HG02798 (cell line): ENCODE measurements around the gene NRIP3.
"Not testable (repeated sequence)": the region's sequence is repeated elsewhere in the genome, so short reads cannot be mapped to it uniquely, and the experiment has no call there.

ENCODE experiments used
- ATAC-seq: cut with Tn5 transposase; IDR thresholded peaks from one replicate; pipeline ENCODE4 v1.9.1; 2021; ENCODE audit warnings: mild to moderate bottlenecking; ENCODE audit not compliant: unreplicated experiment, poor library complexity

Gene NRIP3

GRCh38 chr11:9016916-9017642 is 13.3 kb upstream of the NRIP3 start:
- no peak for ATAC-seq

DNA sequence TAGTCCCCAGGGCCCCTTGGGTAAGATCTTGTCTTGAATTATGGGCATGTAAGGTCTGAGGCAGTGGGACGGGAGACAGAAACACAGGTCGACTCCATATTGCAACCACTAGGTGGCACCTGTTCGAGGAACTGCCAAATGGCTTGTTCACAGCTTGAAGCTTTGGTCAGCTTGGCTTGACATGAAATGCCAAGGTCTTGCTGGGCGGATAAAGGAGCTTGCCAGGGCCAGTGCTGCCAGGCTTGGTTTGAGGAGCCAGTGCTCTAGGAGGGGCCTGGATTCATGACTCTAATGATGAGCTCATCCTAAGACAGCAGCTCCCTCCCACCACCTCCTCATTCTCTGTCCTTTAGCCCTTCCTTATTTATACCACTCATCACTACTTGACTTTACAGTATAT is 11.9 kb upstream of the NRIP3 start:
- ATAC-seq, result peak; percentile 76

DNA sequence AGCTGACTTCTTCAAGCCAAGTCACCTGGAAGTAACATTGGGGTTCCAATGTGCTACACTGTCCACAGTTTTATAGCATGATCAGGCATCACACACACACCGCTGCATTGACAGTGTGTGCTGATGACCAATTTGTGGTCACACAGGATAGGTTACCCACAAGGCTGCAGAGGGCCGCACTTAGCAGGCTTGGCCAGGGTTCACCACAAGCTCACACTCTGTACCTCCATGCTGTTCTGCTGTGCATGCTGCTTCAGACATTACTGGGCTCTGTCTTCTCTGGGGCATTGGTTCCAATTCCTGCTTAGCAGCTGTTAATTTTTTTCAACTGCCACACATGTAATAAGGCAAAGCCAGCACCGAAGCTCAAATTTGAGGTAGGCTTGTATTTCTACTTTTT is 11.0 kb upstream of the NRIP3 start:
- no peak for ATAC-seq

GRCh38 chr11:9013373-9013772 is 9.6 kb upstream of the NRIP3 start:
- ATAC-seq, result no peak

- ATAC-seq, result not testable (repeated sequence)
Observed at GRCh38 chr11:9009538-9009937, 5.7 kb upstream of the NRIP3 start.

- ATAC-seq, result no peak
Observed at GRCh38 chr11:9008661-9009060, 4.9 kb upstream of the NRIP3 start.

DNA sequence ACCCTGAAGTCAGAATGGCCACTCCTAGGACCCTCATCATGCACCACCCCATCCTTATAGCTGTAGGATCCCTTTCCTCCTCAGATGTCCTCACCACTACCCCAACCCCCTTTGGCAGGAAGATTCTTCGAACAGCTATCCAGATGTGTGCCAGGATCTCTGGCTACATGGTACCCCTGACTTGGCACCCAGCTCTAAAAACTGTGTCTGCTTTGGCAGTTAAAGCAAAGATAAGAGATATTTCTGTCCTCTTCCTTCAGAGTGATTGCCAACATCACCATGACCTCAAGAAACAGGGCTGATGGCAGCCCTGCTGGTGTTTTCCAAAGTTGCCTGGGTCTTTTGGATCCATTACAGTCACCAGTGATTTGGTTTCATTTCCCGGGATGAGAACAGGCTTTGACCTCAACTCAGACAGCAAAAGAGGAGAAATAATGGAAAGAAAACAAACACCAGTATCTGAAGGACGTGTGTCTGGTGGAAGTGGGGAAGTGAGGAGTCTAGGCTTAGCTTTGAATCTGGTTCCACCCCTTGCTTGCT is 4.3 kb upstream of the NRIP3 start:
- no peak for ATAC-seq

DNA sequence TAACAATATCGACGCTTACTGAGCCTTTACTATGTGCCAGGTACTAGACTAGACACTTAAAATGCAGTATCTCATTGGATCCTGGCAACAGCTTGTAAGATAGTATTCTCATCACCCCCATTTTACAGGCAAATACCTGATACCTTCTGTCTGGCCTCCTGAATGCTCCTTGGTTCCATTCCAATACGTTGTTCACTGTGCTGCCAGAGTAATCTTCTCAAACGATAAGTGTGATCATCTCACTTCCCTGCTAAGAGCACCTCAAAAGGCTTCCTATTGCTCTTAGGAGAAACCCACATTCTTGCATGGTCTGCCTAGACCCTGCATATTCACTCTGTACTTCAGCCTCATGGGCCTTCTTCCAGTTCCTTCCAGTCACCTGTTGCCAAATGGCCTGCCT is 1.3 kb upstream of the NRIP3 start:
- no peak for ATAC-seq

DNA sequence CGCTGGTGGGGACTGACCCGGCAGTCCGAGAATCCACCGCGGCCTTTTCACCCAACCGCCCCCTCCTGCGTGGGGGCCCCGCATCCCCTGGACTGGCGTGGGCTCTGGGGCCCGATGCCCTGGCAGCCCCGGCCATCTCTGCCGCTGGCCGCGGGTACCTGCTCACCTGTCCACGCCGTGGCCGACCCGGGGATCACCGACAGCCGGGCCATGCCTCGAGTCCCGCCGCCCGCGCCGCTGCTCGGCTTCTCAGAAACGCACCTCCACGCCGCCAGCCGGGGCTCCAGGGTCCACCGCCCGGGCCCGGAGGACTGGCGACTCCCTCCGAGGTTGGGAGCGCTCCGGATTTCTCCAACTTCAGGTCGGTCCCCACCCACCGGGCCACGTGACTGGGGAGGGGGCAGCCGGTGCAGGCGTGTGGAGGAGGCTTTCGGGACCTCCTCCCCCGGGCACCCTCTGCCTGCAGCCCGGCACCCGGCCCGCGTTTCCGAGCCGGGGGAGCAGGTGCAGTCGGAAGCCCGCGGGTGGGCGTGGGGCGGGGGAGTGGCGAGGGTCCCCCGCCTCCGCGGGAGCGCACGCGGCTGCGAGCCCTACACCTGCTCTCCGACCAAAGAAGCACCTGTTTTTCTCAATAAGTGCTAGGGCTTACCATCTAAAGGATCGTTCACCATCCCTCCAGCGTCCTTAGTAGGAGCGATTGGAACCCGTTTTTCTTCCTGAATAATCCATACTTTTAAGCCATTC is 554 bp upstream of the NRIP3 start:
- no peak for ATAC-seq

DNA sequence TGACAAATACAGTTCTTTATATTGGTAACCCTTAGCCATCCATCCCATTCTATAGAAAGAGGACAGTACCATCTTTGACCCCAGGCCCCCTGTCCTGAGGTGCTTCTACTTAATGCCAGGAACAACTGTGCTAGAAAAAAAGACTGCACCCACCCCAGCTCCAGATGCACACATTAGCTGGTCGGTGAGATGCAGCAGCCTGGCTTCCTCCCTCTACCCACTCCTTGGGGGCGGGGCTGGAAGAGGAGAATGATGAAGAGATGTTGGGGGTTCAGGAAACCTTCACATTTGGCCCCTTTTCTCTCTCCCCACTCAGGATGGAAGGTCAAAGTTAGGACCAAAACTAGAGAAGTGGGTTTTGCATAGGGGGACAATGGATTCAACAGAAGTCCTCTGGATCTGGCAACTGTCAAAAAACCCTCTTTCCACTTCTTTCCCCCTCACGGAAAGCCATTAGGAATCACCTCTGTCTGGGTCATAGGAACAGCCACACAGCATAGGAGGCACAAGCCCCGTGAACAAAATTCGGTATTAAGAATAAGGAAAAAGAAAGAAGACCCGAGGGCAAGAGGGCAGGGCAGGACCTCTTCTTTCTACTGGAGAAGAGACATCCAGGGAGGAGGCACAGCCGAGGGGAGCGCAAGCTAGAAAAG is 755 bp downstream of the NRIP3 start:
- no peak for ATAC-seq

- ATAC-seq, result no peak
Observed at GRCh38 chr11:9001736-9002135, 2.1 kb downstream of the NRIP3 start.

- no peak for ATAC-seq
Observed at GRCh38 chr11:8998017-8998416, 5.8 kb downstream of the NRIP3 start.

DNA sequence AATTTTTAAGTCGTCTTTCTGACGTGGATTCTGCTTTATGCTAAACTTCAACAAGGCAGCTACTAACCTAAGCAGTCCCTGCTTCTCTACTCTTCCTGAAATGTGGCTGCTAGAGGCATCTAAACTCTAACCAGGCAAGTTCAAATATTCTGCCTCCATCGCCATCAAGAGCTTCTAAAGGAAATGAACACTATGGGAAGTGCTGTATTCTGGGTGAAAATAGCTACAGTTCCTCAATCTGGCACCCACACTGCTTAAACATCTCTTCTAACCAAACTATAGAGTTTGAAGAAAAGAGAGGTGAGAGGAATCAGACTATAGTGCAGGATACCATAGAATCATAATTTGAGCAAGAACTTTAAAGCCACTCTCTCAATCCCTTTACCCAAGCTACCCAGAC is 6.3 kb downstream of the NRIP3 start:
- no peak for ATAC-seq

DNA sequence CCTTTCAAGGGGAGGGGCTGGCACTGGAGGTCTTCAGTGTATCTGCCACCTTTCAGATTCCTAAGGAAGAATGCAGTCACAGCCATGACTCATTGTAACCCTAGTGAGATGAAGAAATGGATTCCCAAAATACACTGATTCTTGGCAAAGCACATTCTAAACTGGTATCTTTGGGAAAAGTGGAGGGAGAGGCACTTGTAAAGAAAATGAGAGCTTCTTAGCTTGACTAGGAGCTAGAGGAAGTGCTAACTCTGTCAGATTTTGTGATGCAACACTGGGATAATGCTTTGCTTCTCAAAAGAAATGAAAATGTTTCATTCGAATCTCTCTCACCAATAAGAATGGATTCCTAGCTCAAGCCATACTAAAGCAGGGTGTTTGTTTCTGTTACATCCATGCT is 14.3 kb downstream of the NRIP3 start:
- ATAC-seq, result no peak

GRCh38 chr11:8988329-8989234 is 15.2 kb downstream of the NRIP3 start:
- ATAC-seq, result no peak

- ATAC-seq, result no peak
Observed at GRCh38 chr11:8987446-8987845, 16.4 kb downstream of the NRIP3 start.

DNA sequence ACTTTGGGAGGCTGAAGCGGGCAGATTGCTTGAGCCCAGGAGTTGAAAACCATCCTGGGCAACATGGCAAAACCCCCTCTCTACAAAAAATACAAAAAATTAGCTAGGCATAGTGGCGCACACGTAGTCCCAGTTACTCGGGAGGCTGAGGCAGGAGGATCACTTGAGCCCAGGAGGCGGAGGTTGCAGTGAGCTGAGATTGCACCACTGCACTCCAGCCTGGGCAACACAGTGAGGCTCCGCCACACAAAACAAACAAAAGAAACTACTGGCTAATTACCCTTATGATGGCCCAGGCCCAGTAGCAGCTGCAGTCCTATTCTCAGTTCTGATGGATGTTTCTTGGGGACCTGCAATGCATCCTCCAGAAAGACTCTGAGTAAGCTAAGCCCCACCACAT is 17.0 kb downstream of the NRIP3 start:
- not testable (repeated sequence) for ATAC-seq

DNA sequence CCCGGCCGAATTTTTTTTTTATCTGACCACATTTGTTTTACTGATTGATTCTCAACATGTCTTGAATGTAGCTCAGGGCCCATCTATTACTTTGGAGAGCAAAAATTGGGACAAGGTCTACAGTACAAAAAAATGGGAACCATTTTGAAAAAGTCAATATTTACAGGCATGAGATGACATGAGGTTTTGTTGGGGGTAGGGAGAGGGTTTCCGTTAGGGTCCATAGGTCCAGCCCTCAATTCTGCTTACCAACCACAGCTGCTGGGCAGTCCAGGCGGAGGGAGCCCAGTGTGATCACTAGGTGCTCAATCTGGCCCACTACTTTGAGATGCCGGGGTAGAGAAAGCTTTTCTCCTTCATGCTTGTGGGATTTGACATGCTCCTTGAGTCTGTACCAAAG is 18.3 kb downstream of the NRIP3 start:
- no peak for ATAC-seq

- ATAC-seq, result no peak
Observed at GRCh38 chr11:8983552-8983951, 20.2 kb downstream of the NRIP3 start.

DNA sequence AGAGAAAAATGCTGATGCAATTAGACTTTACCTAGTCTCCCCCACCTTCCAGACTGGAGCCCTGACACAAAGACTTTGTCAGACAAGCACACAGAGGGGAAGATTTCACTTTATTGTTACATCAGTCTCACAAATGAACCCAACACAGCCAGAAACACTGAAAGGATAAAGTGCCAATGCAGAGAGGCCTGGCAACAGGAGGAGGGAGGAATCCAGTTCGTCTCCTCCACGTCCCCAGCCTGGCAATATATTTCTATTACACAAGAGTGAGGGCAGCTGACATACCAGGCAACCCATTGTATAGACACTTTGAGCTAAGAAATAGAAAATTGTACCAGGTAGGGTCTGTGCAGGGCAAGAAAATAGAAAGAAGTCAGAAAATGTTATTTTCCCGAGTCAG is 23.3 kb downstream of the NRIP3 start:
- ATAC-seq, result no peak
